Measurements from ENCODE around the gene ZFP91. TPM values are rescaled to one million over a fixed set of nuclear protein-coding genes. Genes with fewer than 3 reads are reported as not detected.

Gene ZFP91
- total RNA-seq, 1 donor from 2014 or later = 52.9 TPM

DNA sequence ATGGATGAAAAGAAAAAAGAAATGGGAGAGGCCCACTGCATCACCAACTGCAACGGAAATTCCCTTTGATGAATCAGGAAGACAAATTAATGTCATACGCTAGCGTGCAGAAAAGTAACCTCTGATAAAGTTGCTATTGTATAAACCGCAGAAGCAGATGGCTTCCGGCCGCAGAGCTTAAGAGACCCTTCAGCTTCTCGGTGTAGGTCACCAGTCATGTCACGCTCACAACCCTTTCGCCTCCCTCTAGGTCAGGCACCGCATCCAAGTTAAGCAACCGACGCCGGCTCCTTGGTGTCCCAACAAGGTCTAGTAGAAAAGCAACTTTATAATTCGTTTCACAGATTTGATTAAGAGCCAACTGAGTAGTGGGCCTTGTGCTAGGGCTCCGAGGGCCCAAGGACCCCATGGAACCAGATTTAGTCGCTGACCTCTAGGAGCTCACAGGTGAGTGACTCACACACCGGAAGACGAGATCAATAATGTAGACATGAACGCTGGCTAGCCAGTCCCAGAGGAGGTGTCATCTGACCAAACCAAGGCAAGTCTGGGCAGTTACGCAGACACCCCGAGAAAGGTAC is 1.2 kb upstream of the ZFP91 start:
- H3K4me1 Mint-ChIP-seq = peaks cover 79% of the 10 kb centered on the region
- peak; percentile 26 for ATAC-seq (ENCODE audit: low read depth)
- peaks cover 53% of the 10 kb centered on the region for H3K36me3 Mint-ChIP-seq (ENCODE audit: low read depth)
- peak overlapping the region; percentile 100 for H3K27ac Mint-ChIP-seq
- peak overlapping the region; percentile 96 for H3K4me3 Mint-ChIP-seq
- H3K27me3 Mint-ChIP-seq = no peaks in the 10 kb centered on the region
- TF ChIP-seq, protein P1, sequence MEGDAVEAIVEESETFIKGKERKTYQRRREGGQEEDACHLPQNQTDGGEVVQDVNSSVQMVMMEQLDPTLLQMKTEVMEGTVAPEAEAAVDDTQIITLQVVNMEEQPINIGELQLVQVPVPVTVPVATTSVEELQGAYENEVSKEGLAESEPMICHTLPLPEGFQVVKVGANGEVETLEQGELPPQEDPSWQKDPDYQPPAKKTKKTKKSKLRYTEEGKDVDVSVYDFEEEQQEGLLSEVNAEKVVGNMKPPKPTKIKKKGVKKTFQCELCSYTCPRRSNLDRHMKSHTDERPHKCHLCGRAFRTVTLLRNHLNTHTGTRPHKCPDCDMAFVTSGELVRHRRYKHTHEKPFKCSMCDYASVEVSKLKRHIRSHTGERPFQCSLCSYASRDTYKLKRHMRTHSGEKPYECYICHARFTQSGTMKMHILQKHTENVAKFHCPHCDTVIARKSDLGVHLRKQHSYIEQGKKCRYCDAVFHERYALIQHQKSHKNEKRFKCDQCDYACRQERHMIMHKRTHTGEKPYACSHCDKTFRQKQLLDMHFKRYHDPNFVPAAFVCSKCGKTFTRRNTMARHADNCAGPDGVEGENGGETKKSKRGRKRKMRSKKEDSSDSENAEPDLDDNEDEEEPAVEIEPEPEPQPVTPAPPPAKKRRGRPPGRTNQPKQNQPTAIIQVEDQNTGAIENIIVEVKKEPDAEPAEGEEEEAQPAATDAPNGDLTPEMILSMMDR (IDR thresholded peaks at IDR 0.05) = no peak
- DNase-seq = peak; percentile 77
- H3K9me3 Mint-ChIP-seq = no peaks in the 10 kb centered on the region
- POLR2A ChIA-PET = interaction anchor here (0.6 to 6.2 kb wide), 39 partner anchors 9 to 1153 kb away, joined by 3 to 63 read pairs (median 5); partner anchors contain the start of genes FAM111A, FAM111B, MPEG1 and OSBP
- intact Hi-C loops (cut with micrococcal nuclease) = loop anchor here (1.0 to 5.0 kb wide), 16 partner anchors 52 to 1252 kb away; partner anchors contain the start of genes CLP1, FAM111A, MED19 and PATL1
- CTCF ChIA-PET = interaction anchor here (1.1 to 4.0 kb wide), 5 partner anchors 10 to 558 kb away, joined by 4 to 30 read pairs (median 9); no protein-coding TSS in a partner anchor

DNA sequence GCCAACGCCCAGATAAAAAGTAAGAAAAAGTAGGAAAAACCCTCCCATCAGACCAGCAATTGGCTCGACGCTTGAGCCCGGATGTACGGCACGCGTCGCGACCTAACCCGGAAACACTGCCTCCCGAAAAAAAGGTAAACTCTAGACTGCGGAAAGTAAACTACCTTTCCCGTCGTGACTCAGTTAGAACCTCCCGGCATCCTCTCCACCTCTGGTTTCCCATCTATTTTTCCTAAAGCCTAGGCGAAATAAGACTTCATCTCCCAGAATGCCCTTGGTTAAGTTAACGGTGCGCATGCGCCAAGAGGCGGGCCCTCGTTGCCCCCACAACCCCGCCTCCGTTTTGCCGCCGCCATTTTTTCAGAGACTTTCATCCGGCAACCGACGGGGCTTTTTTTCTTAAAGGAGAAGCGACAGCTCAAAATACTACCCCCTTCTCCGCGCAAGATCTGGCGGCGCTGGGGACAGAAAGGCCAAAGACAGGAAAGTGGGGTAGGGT is 678 bp upstream of the ZFP91 start:
- ATAC-seq (ENCODE audit: low read depth) (peak; percentile 16), DNase-seq (peak; percentile 82)
- TF ChIP-seq, protein P1 (IDR thresholded peaks at IDR 0.05) = no peak
- no peaks in the 10 kb centered on the region for H3K27me3 Mint-ChIP-seq
- peaks cover 54% of the 10 kb centered on the region for H3K36me3 Mint-ChIP-seq (ENCODE audit: low read depth)
- peak overlapping the region; percentile 100 for H3K27ac Mint-ChIP-seq
- H3K9me3 Mint-ChIP-seq = no peaks in the 10 kb centered on the region
- H3K4me1 Mint-ChIP-seq = peaks cover 84% of the 10 kb centered on the region
- H3K4me3 Mint-ChIP-seq = peak overlapping the region; percentile 96
- intact Hi-C loops (cut with micrococcal nuclease) = loop anchor here (1.0 to 5.0 kb wide), 13 partner anchors 69 to 1253 kb away; partner anchors contain the start of genes CLP1, FAM111A, MED19 and PATL1
- CTCF ChIA-PET = interaction anchor here (1.3 to 4.0 kb wide), 4 partner anchors 11 to 558 kb away, joined by 4 to 30 read pairs (median 10); no protein-coding TSS in a partner anchor
- POLR2A ChIA-PET = interaction anchor here (0.6 to 6.2 kb wide), 33 partner anchors 9 to 1153 kb away, joined by 3 to 63 read pairs (median 6); partner anchors contain the start of genes FAM111A, FAM111B, MPEG1 and OSBP

DNA sequence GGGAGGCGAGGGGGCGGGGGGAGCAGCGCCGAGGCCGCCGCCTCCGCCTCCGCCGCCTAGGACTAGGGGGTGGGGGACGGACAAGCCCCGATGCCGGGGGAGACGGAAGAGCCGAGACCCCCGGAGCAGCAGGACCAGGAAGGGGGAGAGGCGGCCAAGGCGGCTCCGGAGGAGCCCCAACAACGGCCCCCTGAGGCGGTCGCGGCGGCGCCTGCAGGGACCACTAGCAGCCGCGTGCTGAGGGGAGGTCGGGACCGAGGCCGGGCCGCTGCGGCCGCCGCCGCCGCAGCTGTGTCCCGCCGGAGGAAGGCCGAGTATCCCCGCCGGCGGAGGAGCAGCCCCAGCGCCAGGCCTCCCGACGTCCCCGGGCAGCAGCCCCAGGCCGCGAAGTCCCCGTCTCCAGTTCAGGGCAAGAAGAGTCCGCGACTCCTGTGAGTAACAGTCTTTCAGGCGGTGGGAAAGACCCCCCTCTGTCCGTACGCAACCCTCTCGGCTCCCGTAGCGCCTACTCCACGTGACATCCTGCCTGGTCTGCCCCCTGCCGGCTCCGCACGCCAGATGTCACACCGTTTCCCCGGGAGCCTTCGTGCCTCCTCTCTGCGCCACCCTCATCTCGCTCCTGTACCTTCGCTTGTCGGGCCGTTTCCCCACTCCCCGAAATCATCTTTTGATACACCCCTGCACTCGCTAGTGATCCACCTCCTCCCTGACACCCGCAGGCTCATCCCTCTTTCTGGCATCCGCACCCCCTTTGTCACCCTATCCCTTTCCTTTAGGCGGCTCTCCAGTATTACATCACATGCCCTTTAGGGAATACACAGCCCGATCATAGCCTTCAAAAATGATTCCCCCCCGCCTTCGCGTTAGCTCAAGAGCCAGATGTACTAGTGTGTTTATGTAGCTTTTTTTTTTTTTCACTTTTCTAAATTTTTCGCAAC is 598 bp downstream of the ZFP91 start:
- H3K9me3 Mint-ChIP-seq = no peaks in the 10 kb centered on the region
- TF ChIP-seq, protein P1 (IDR thresholded peaks at IDR 0.05) = no peak
- POLR2A ChIA-PET = interaction anchor here (0.6 to 6.2 kb wide), 11 partner anchors 12 to 703 kb away, joined by 3 to 63 read pairs (median 4); no protein-coding TSS in a partner anchor
- peaks cover 79% of the 10 kb centered on the region for H3K4me1 Mint-ChIP-seq
- peak; percentile 33 for ATAC-seq (ENCODE audit: low read depth)
- DNase-seq = peak; percentile 87
- peaks cover 47% of the 10 kb centered on the region for H3K36me3 Mint-ChIP-seq (ENCODE audit: low read depth)
- H3K27me3 Mint-ChIP-seq = no peaks in the 10 kb centered on the region
- CTCF ChIA-PET = interaction anchor here (0.8 to 2.3 kb wide), 3 partner anchors 10 to 50 kb away, joined by 3 to 28 read pairs (median 4); no protein-coding TSS in a partner anchor
- H3K4me3 Mint-ChIP-seq = peak overlapping the region; percentile 96
- peak overlapping the region; percentile 100 for H3K27ac Mint-ChIP-seq
- intact Hi-C loops (cut with micrococcal nuclease) = loop anchor here (1.0 to 5.0 kb wide), 12 partner anchors 11 to 1232 kb away; partner anchors contain the start of genes FAM111A and UBE2L6

DNA sequence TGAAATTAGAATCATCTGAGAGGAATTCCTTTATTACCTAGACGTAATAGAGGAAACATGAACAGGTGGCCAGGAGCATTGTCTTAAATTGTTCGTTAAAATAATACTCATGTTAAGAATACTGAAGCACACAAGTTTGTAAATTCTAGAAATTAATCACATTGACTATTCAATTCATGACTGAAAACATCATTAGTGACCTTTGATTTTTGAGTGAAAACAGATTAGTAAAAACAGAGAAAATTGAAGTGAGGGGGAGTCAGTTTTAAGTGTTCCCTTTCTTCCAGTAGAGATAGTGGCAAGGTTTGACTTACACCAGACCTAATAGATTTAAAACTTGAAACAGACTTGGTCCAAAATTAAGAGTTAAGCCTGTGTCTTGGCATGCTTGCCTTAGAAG is 1.4 kb downstream of the ZFP91 start:
- peaks cover 71% of the 10 kb centered on the region for H3K4me1 Mint-ChIP-seq
- POLR2A ChIA-PET = interaction anchor here (0.9 to 3.6 kb wide), 4 partner anchors 12 to 74 kb away, joined by 3 to 63 read pairs (median 6); no protein-coding TSS in a partner anchor

More for the DNA sequence above, 1.4 kb downstream of the ZFP91 start:
- H3K4me3 Mint-ChIP-seq = peak overlapping the region; percentile 96
- intact Hi-C loops (cut with micrococcal nuclease) = no loop called here
- H3K9me3 Mint-ChIP-seq = no peaks in the 10 kb centered on the region
- DNase-seq = no peak
- TF ChIP-seq, protein P1 (IDR thresholded peaks at IDR 0.05) = no peak
- H3K27ac Mint-ChIP-seq = peak overlapping the region; percentile 93
- H3K36me3 Mint-ChIP-seq (ENCODE audit: low read depth) = peaks cover 44% of the 10 kb centered on the region
- no peaks in the 10 kb centered on the region for H3K27me3 Mint-ChIP-seq
- CTCF ChIA-PET = interaction anchor here (0.8 to 2.3 kb wide), 3 partner anchors 11 to 49 kb away, joined by 3 to 28 read pairs (median 4); no protein-coding TSS in a partner anchor
- no peak for ATAC-seq (ENCODE audit: low read depth)
